ENCODE measurements around the gene PLEKHA7.

- TF ChIP-seq CTCF (conservative IDR thresholded peaks at IDR 0.05) (peak; percentile 94), ZFX (IDR thresholded peaks at IDR 0.05) (no peak)
Measured at GRCh38 chr11:16785520-16786128, 228.6 kb downstream of the PLEKHA7 start.
